T-cell (primary cell): Measurements from ENCODE around the gene BCL11B. TPM values are rescaled to one million over a fixed set of nuclear protein-coding genes. Genes with fewer than 3 reads are reported as not detected.
A peak's percentile ranks its signal among the peaks of the same experiment; 100 is the strongest.

ENCODE experiments used
- ATAC-seq, 4 experiments: fragments of 200-7000 bp in 3 of 4; fragments of 150-1000 bp in 1 of 4; cut with Tn5 transposase; replicated peaks in 1 of 4; 1 replicate in 3 of 4; 2 replicates in 1 of 4; pipeline ENCODE4 v1.10.0; 2021; ENCODE audit warnings: moderate library complexity in 3 of 4, mild to moderate bottlenecking in 2 of 4, moderate number of reproducible peaks in 1 of 4
- CTCF ChIA-PET, 2 donors: fragments of 300-600 bp; sonication (Branson Sonifier 250); formaldehyde crosslinking; loops; one replicate each; lab custom pipeline; 2022; ENCODE audit warnings: antibody characterized with exemption in 2 of 2; lab: Charles Lee
- POLR2A ChIA-PET, 2 donors: fragments of 300-600 bp; sonication (Branson Sonifier 250); formaldehyde crosslinking; loops; one replicate each; lab custom pipeline; 2022; ENCODE audit warnings: antibody characterized with exemption in 2 of 2; lab: Charles Lee
- DNase-seq, 35 experiments: peaks; one replicate each; pipeline versions ENCODE4 v3.0.0 to v3.0.0-alpha.2; 2013 to 2023
- H3K27ac ChIP-seq: one replicate; pipeline ENCODE4 v1.5.1; 2013; ENCODE audit warnings: low read length
- H3K27me3 ChIP-seq, 2 experiments: replicated peaks in 1 of 2; 1 replicate in 1 of 2; 2 replicates in 1 of 2; pipeline versions ENCODE4 v1.6.1 to v1.7.0; 2013; ENCODE audit warnings: low read length in 1 of 2, mixed read lengths in 1 of 2; ENCODE audit not compliant: control insufficient read depth in 2 of 2, insufficient read depth in 2 of 2; ENCODE audit errors: extremely low read depth in 1 of 2
- H3K36me3 ChIP-seq, 2 donors: 1 replicate in 1 of 2; 2 replicates in 1 of 2; pipeline versions ENCODE4 v1.6.1 to v1.7.0; 2013; ENCODE audit warnings: low read length in 1 of 2; ENCODE audit not compliant: control insufficient read depth in 2 of 2, insufficient read depth in 1 of 2; ENCODE audit errors: extremely low read depth in 1 of 2
- H3K4me1 ChIP-seq, 2 experiments: 1 replicate in 1 of 2; 2 replicates in 1 of 2; pipeline versions ENCODE4 v1.6.1 to v1.7.0; 2013; ENCODE audit warnings: low read length in 2 of 2, mixed read lengths in 1 of 2; ENCODE audit not compliant: insufficient read depth in 2 of 2, control insufficient read depth in 1 of 2; ENCODE audit errors: extremely low read depth in 1 of 2
- H3K4me3 ChIP-seq, 2 donors: 1 replicate in 1 of 2; 2 replicates in 1 of 2; pipeline versions ENCODE4 v1.5.1 to v1.7.0; 2013; ENCODE audit warnings: mild to moderate bottlenecking in 2 of 2, low read length in 1 of 2, moderate library complexity in 1 of 2; ENCODE audit not compliant: control insufficient read depth in 1 of 2; ENCODE audit errors: extremely low read depth in 1 of 2
- H3K9me3 ChIP-seq: 2 replicates; pipeline ENCODE4 v1.7.0; 2013
- H3K27ac Mint-ChIP-seq, 2 donors: one replicate each; pipeline ENCODE4 v1.8.0; 2020 to 2021; ENCODE audit warnings: mild to moderate bottlenecking in 2 of 2, mixed read lengths in 2 of 2
- H3K27me3 Mint-ChIP-seq, 2 donors: one replicate each; pipeline ENCODE4 v1.8.0; 2021 to 2022; ENCODE audit warnings: mixed read lengths in 2 of 2
- H3K36me3 Mint-ChIP-seq: one replicate; pipeline ENCODE4 v1.8.0; 2021; ENCODE audit warnings: mixed read lengths
- H3K4me1 Mint-ChIP-seq, 3 donors: one replicate each; pipeline ENCODE4 v1.8.0; 2020 to 2022; ENCODE audit warnings: mixed read lengths in 3 of 3, mild to moderate bottlenecking in 1 of 3
- H3K4me3 Mint-ChIP-seq, 3 donors: one replicate each; pipeline ENCODE4 v1.8.0; 2020 to 2022; ENCODE audit warnings: mild to moderate bottlenecking in 3 of 3, mixed read lengths in 3 of 3, moderate library complexity in 3 of 3
- H3K9me3 Mint-ChIP-seq, 3 donors: one replicate each; pipeline ENCODE4 v1.8.0; 2020 to 2022; ENCODE audit warnings: mixed read lengths in 3 of 3
- WGBS: methylation state at CpG from one replicate; pipeline ENCODE4 v1.1.5; 2013; ENCODE audit warnings: missing lambda C conversion rate; ENCODE audit not compliant: insufficient coverage; 5-methylcytosine and 5-hydroxymethylcytosine counted together
- total RNA-seq, 35 experiments: library from RNA in 6 of 35; stranded (reverse) in 6 of 35; fragments of 120-200 nt in 1 of 35; gene quantifications; one replicate each; pipeline versions ENCODE4 v1.2.1 to v1.2.4 and lab custom pipeline; 2013 to 2026

Gene BCL11B
- total RNA-seq, 5 donors from 2014 or later (not counting 1 experiment from before 2014, with no cell fraction given), result 181 to 240 (median 196) TPM

DNA sequence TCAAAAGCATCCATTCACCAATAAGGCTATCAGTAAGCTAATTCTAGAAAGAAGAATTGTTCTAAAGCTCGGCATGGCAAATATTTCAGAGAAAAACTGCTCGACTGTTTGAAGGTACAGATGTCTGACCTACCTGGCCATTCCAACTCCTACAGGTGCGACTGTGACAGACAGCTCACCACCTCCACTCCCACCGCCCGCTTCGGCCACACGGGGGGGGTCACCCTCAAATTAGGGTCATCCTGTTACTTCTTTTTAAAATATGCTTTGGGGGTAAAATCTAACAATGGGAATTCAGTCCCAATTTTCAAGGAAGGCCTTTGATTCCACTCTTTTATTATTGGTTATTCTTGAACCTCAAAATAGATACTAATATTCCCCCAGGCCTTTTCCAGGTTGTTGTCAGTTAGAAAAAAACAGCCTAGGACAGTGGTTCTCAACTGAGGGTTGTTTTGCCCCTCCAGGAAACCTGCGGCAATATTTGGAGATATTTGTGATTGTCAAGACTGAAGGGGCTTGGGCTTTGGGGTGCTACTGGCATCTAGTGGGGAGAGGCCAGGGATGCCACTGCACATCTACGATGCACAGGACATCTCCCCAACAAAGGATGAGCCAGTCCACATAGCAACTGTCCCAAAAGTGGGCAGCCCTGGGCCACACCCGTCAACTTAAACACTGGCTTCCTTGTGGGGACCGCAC, 81.2 kb downstream of the BCL11B start:
- H3K4me3 Mint-ChIP-seq, result peak overlapping the region; percentile 85 to 90 (median 89)
- ChIA-PET POLR2A (interaction anchor here (0.6 to 1.3 kb wide), 8 partner anchors 11 to 688 kb away, joined by 3 to 5 read pairs (median 4); no protein-coding TSS in a partner anchor), CTCF (interaction anchor here (0.5 to 2.7 kb wide), 5 partner anchors 38 to 1053 kb away, joined by 3 to 18 read pairs (median 4); partner anchors contain the start of gene BCL11B (in 1 of the 2))
- Histone ChIP-seq H3K27ac (peak overlapping the region; percentile 87), H3K36me3 (peaks cover 0 to 28% of the 10 kb centered on the region in 2 donors), H3K4me3 (peak overlapping the region; percentile 3 to 42), H3K4me1 (peaks cover 66 to 99% of the 10 kb centered on the region in 2 experiments), H3K27me3 (no peaks in the 10 kb centered on the region), H3K9me3 (no peaks in the 10 kb centered on the region)
- DNase-seq (peak in 30 of 35 experiments; percentile 26 to 71 (median 52)), ATAC-seq (peak in 2 of 4 experiments; percentile 10 to 13)
- H3K27me3 Mint-ChIP-seq, result no peaks in the 10 kb centered on the region
- H3K9me3 Mint-ChIP-seq, result no peaks in the 10 kb centered on the region
- peaks cover 12% of the 10 kb centered on the region for H3K36me3 Mint-ChIP-seq
- peaks cover 94 to 100% (median 95%) of the 10 kb centered on the region in 3 donors for H3K4me1 Mint-ChIP-seq
- WGBS, result 27% methylated on average over 2 of the region's 11 CpGs
- peak overlapping the region; percentile 97 to 99 for H3K27ac Mint-ChIP-seq

GRCh38 chr14:99189201-99189801, 82.7 kb downstream of the BCL11B start:
- no peaks in the 10 kb centered on the region for H3K27me3 Mint-ChIP-seq
- Histone ChIP-seq H3K27ac (peak overlapping the region; percentile 87), H3K27me3 (no peaks in the 10 kb centered on the region), H3K4me3 (peak overlapping the region; percentile 40 to 55), H3K36me3 (peaks cover 0 to 15% of the 10 kb centered on the region in 2 donors), H3K4me1 (peaks cover 62 to 99% of the 10 kb centered on the region in 2 experiments), H3K9me3 (no peaks in the 10 kb centered on the region)
- H3K36me3 Mint-ChIP-seq, result peaks cover 4% of the 10 kb centered on the region
- ChIA-PET POLR2A (interaction anchor here (0.6 to 1.1 kb wide), 5 partner anchors 11 to 52 kb away, joined by 3 read pairs; no protein-coding TSS in a partner anchor), CTCF (interaction anchor here (0.5 to 2.3 kb wide), 16 partner anchors 11 to 1781 kb away, joined by 3 to 9 read pairs (median 4); partner anchors contain the start of gene BCL11B (in 1 of the 2))
- H3K27ac Mint-ChIP-seq, result peak overlapping the region; percentile 97 to 99
- DNase-seq (peak in 34 of 35 experiments; percentile 28 to 71 (median 55)), ATAC-seq (peak; percentile 20 to 54 (median 40))
- 15% methylated on average over 15 of the region's 26 CpGs for WGBS
- no peaks in the 10 kb centered on the region for H3K9me3 Mint-ChIP-seq
- peaks cover 94 to 100% (median 95%) of the 10 kb centered on the region in 3 donors for H3K4me1 Mint-ChIP-seq
- peak overlapping the region; percentile 85 to 90 (median 89) for H3K4me3 Mint-ChIP-seq

- no peaks in the 10 kb centered on the region for H3K27me3 Mint-ChIP-seq
- peak overlapping the region; percentile 85 to 90 (median 89) for H3K4me3 Mint-ChIP-seq
- H3K27ac ChIP-seq, result peak overlapping the region; percentile 87
- peaks cover 63 to 99% of the 10 kb centered on the region in 2 experiments for H3K4me1 ChIP-seq
- ATAC-seq (peak; percentile 6 to 17 (median 10)), DNase-seq (peak in 24 of 35 experiments; percentile 27 to 69 (median 39))
- no peaks in the 10 kb centered on the region for H3K9me3 Mint-ChIP-seq
- H3K36me3 Mint-ChIP-seq, result peaks cover 6% of the 10 kb centered on the region
- POLR2A ChIA-PET, result interaction anchor here (0.5 to 1.1 kb wide), 6 partner anchors 9 to 52 kb away, joined by 3 to 5 read pairs (median 3); no protein-coding TSS in a partner anchor
- H3K36me3 ChIP-seq, result peaks cover 0 to 17% of the 10 kb centered on the region in 2 donors
- peak overlapping the region; percentile 97 to 99 for H3K27ac Mint-ChIP-seq
- 9% methylated on average over 11 of the region's 19 CpGs for WGBS
- H3K4me3 ChIP-seq, result peak overlapping the region; percentile 40 to 55
- H3K27me3 ChIP-seq, result no peaks in the 10 kb centered on the region
- H3K9me3 ChIP-seq, result no peaks in the 10 kb centered on the region
- CTCF ChIA-PET, result interaction anchor here (0.5 to 2.3 kb wide), 17 partner anchors 10 to 1780 kb away, joined by 3 to 9 read pairs (median 4); partner anchors contain the start of gene BCL11B (in 1 of the 2)
- peaks cover 94 to 100% (median 95%) of the 10 kb centered on the region in 3 donors for H3K4me1 Mint-ChIP-seq
These were observed 83.2 kb downstream of the BCL11B start for GRCh38 chr14:99188731-99189191.

DNA sequence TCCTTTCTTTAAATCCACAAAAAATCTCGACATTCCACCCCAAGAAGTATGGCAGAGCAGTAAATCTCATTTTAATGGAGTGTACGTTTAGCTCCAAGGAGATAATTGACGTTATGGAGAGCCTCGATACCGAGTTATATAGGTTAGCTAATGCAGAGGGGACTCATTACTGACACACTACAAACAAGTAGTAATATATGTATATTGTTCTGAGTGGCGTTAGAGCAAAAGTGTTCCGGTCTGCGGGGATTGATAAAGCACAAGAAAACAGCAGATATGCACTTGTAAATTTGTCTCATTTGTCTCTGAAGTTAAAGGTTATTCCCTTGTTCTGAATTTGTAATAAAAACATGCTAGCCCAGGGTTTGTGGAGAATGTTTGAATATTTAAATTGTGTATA, 84.1 kb downstream of the BCL11B start:
- Mint-ChIP-seq H3K9me3 (no peaks in the 10 kb centered on the region), H3K4me1 (peaks cover 94 to 100% (median 95%) of the 10 kb centered on the region in 3 donors), H3K27ac (peak overlapping the region; percentile 90 to 96), H3K36me3 (peaks cover 11% of the 10 kb centered on the region), H3K27me3 (no peaks in the 10 kb centered on the region), H3K4me3 (peak overlapping the region; percentile 72 to 89 (median 72))
- ChIA-PET CTCF (interaction anchor here in 1 of 2 donors (0.6 to 2.3 kb wide), 14 partner anchors 9 to 1585 kb away, joined by 3 to 9 read pairs (median 5); partner anchors contain the start of gene BCL11B), POLR2A (interaction anchor here (0.6 to 1.7 kb wide), 5 partner anchors 9 to 1081 kb away, joined by 3 to 7 read pairs (median 3); no protein-coding TSS in a partner anchor)
- 10% methylated on average over 2 of the region's 8 CpGs for WGBS
- Histone ChIP-seq H3K36me3 (peaks cover 0 to 22% of the 10 kb centered on the region in 2 donors), H3K9me3 (no peaks in the 10 kb centered on the region), H3K4me3 (peak overlapping the region in 1 of 2 donors; percentile 2), H3K4me1 (peaks cover 59 to 99% of the 10 kb centered on the region in 2 experiments), H3K27ac (peak overlapping the region; percentile 76), H3K27me3 (no peaks in the 10 kb centered on the region)
- DNase-seq (no peak), ATAC-seq (no peak)

GRCh38 chr14:99186956-99187690, 84.9 kb downstream of the BCL11B start:
- peak in 1 of 35 experiments; percentile 40 for DNase-seq
- H3K36me3 Mint-ChIP-seq, result peaks cover 15% of the 10 kb centered on the region

More at GRCh38 chr14:99186956-99187690, 84.9 kb downstream of the BCL11B start:
- Mint-ChIP-seq H3K4me3 (peak overlapping the region; percentile 72 to 89 (median 72)), H3K27ac (peak overlapping the region; percentile 90 to 96), H3K4me1 (peaks cover 94 to 100% (median 95%) of the 10 kb centered on the region in 3 donors), H3K9me3 (no peaks in the 10 kb centered on the region), H3K27me3 (no peaks in the 10 kb centered on the region)
- POLR2A ChIA-PET, result interaction anchor here (0.5 to 1.7 kb wide), 8 partner anchors 8 to 1080 kb away, joined by 3 to 7 read pairs (median 3); no protein-coding TSS in a partner anchor
- Histone ChIP-seq H3K4me1 (peaks cover 60 to 99% of the 10 kb centered on the region in 2 experiments), H3K9me3 (no peaks in the 10 kb centered on the region), H3K36me3 (peaks cover 0 to 29% of the 10 kb centered on the region in 2 donors), H3K27me3 (no peaks in the 10 kb centered on the region), H3K4me3 (peak overlapping the region in 1 of 2 donors; percentile 2), H3K27ac (peak overlapping the region; percentile 76)
- no peak for ATAC-seq
- 34% methylated on average over 7 of the region's 16 CpGs for WGBS
- CTCF ChIA-PET, result interaction anchor here (0.7 to 2.3 kb wide), 10 partner anchors 8 to 1584 kb away, joined by 3 to 12 read pairs (median 4); partner anchors contain the start of gene BCL11B (in 1 of the 2)
